ENCODE measurements around the gene PNPLA8. TPM values are rescaled to one million over a fixed set of nuclear protein-coding genes. Genes with fewer than 3 reads are reported as not detected.

The PNPLA8 gene
- total RNA-seq, 1 experiment from 2014 or later: 31.3 TPM

- Histone ChIP-seq H4K20me1 (ENCODE audit: insufficient read depth) (no peaks in the 10 kb centered on the region), H3K27ac (no peak overlapping the region), H3K4me1 (replicated peaks; ENCODE audit: insufficient read depth) (peaks cover 14% of the 10 kb centered on the region; the same call in 1 of the 2 replicates), H3K4me3 (no peak overlapping the region), H3K79me2 (ENCODE audit: low read depth) (no peaks in the 10 kb centered on the region), H3K9me2 (ENCODE audit: insufficient read depth) (no peaks in the 10 kb centered on the region), H3K4me2 (no peak overlapping the region), H3F3A (ENCODE audit: insufficient read depth, low read depth) (no peaks in the 10 kb centered on the region), H3K36me3 (ENCODE audit: low read depth) (no peaks in the 10 kb centered on the region), H3K9me3 (ENCODE audit: insufficient read depth, low read depth) (no peaks in the 10 kb centered on the region), H3K27me3 (ENCODE audit: insufficient read depth, low read depth) (no peaks in the 10 kb centered on the region), H2AFZ (no peak overlapping the region)
- ChIA-PET CTCF (no interaction called here), POLR2A (ENCODE audit: unreplicated experiment) (no interaction called here)
- no peak for TF ChIP-seq EZH2 (IDR thresholded peaks at IDR 0.05; ENCODE audit: low read depth)
- TF ChIP-seq CTCF (conservative IDR thresholded peaks at IDR 0.05): no peak
- DNase-seq: no peak
- BruUV-seq (replicated peaks): no TSS peak
- intact Hi-C loops (cut with micrococcal nuclease; ENCODE audit: unreplicated experiment): no loop called here
Measured at GRCh38 chr7:108441392-108441955, 84.5 kb downstream of the PNPLA8 start.

- H3K27ac ChIP-seq: no peak overlapping the region
- no peak overlapping the region for H3K4me3 ChIP-seq
- no TSS peak for BruUV-seq (replicated peaks)
- intact Hi-C loops (cut with micrococcal nuclease; ENCODE audit: unreplicated experiment): no loop called here
- H4K20me1 ChIP-seq (ENCODE audit: insufficient read depth): no peaks in the 10 kb centered on the region
- H2AFZ ChIP-seq: no peak overlapping the region
- no peak for TF ChIP-seq CTCF (conservative IDR thresholded peaks at IDR 0.05)
- no peak for TF ChIP-seq EZH2 (IDR thresholded peaks at IDR 0.05; ENCODE audit: low read depth)
- H3K9me3 ChIP-seq (ENCODE audit: insufficient read depth, low read depth): no peaks in the 10 kb centered on the region
- DNase-seq: no peak
- ChIA-PET POLR2A (ENCODE audit: unreplicated experiment) (interaction anchor here (0.6 kb wide), 1 partner anchor 13 kb away, joined by 3 read pairs; no protein-coding TSS in a partner anchor), CTCF (no interaction called here)
- H3K27me3 ChIP-seq (ENCODE audit: insufficient read depth, low read depth): no peaks in the 10 kb centered on the region
- H3K4me1 ChIP-seq (replicated peaks; ENCODE audit: insufficient read depth): peaks cover 14% of the 10 kb centered on the region; the same call in 1 of the 2 replicates
- no peaks in the 10 kb centered on the region for H3K79me2 ChIP-seq (ENCODE audit: low read depth)
- H3K4me2 ChIP-seq: no peak overlapping the region
- H3K9me2 ChIP-seq (ENCODE audit: insufficient read depth): no peaks in the 10 kb centered on the region
- H3K36me3 ChIP-seq (ENCODE audit: low read depth): no peaks in the 10 kb centered on the region
- no peaks in the 10 kb centered on the region for H3F3A ChIP-seq (ENCODE audit: insufficient read depth, low read depth)
Measured at GRCh38 chr7:108440613-108441012, 85.3 kb downstream of the PNPLA8 start.

GRCh38 chr7:108436906-108437305 lies 89.0 kb downstream of the PNPLA8 start:
- Histone ChIP-seq H3K27me3 (ENCODE audit: insufficient read depth, low read depth) (no peaks in the 10 kb centered on the region), H3K4me3 (no peak overlapping the region), H3K4me2 (no peak overlapping the region), H3F3A (ENCODE audit: insufficient read depth, low read depth) (no peaks in the 10 kb centered on the region), H3K36me3 (ENCODE audit: low read depth) (no peaks in the 10 kb centered on the region), H3K4me1 (replicated peaks; ENCODE audit: insufficient read depth) (peaks cover 18% of the 10 kb centered on the region), H2AFZ (no peak overlapping the region), H4K20me1 (ENCODE audit: insufficient read depth) (no peaks in the 10 kb centered on the region), H3K79me2 (ENCODE audit: low read depth) (no peaks in the 10 kb centered on the region), H3K9me2 (ENCODE audit: insufficient read depth) (no peaks in the 10 kb centered on the region), H3K9me3 (ENCODE audit: insufficient read depth, low read depth) (no peaks in the 10 kb centered on the region), H3K27ac (no peak overlapping the region)
- ChIA-PET CTCF (no interaction called here), POLR2A (ENCODE audit: unreplicated experiment) (no interaction called here)
- DNase-seq: no peak
- TF ChIP-seq CTCF (conservative IDR thresholded peaks at IDR 0.05) (no peak), EZH2 (IDR thresholded peaks at IDR 0.05; ENCODE audit: low read depth) (no peak)
- intact Hi-C loops (cut with micrococcal nuclease; ENCODE audit: unreplicated experiment): no loop called here
- BruUV-seq (replicated peaks): no TSS peak
